Measurements from ENCODE around the gene PGLYRP4.

- no peak for TF ChIP-seq CTCF (IDR thresholded peaks at IDR 0.05)
- TF ChIP-seq E2F5 (CRISPR knock-in tag; IDR thresholded peaks at IDR 0.05), result no peak
- TF ChIP-seq ATF6 (CRISPR knock-in tag; IDR thresholded peaks at IDR 0.05), result no peak
- TF ChIP-seq TP53 (CRISPR knock-in tag; IDR thresholded peaks at IDR 0.05), result no peak
- no peak for TF ChIP-seq TCF7 (CRISPR knock-in tag; IDR thresholded peaks at IDR 0.05; ENCODE audit: low read depth)
- TF ChIP-seq FOXK1 (CRISPR knock-in tag; IDR thresholded peaks at IDR 0.05), result no peak
- no peak for TF ChIP-seq AR (CRISPR knock-in tag; IDR thresholded peaks at IDR 0.05)
- TF ChIP-seq ARID4B (CRISPR knock-in tag; IDR thresholded peaks at IDR 0.05; ENCODE audit: borderline replicate concordance), result no peak
- TF ChIP-seq GTF2I (CRISPR knock-in tag; conservative IDR thresholded peaks at IDR 0.05), result no peak
- TF ChIP-seq ELF4 (CRISPR knock-in tag; IDR thresholded peaks at IDR 0.05; ENCODE audit: low read depth), result no peak
- TF ChIP-seq ATF2 (CRISPR knock-in tag; IDR thresholded peaks at IDR 0.05; ENCODE audit: borderline replicate concordance, low read depth), result no peak
- no peak for TF ChIP-seq ZMAT4 (CRISPR knock-in tag; IDR thresholded peaks at IDR 0.05)
- TF ChIP-seq NR1H2 (CRISPR knock-in tag; IDR thresholded peaks at IDR 0.05), result no peak
Measured at GRCh38 chr1:153395776-153396175, 47.1 kb upstream of the PGLYRP4 start.
